UCSD-AML1 (cell line): ENCODE data around the gene EXD3.
A peak's percentile ranks its signal among the peaks of the same experiment; 100 is the strongest.
"Not testable (repeated sequence)": the region's sequence is repeated elsewhere in the genome, so short reads cannot be mapped to it uniquely, and the experiment has no call there.

Source experiments
- DNase-seq: peaks from one replicate; lab custom pipeline; 2025; ENCODE audit not compliant: unreplicated experiment; lab: John Stamatoyannopoulos, UW

Gene EXD3

DNA sequence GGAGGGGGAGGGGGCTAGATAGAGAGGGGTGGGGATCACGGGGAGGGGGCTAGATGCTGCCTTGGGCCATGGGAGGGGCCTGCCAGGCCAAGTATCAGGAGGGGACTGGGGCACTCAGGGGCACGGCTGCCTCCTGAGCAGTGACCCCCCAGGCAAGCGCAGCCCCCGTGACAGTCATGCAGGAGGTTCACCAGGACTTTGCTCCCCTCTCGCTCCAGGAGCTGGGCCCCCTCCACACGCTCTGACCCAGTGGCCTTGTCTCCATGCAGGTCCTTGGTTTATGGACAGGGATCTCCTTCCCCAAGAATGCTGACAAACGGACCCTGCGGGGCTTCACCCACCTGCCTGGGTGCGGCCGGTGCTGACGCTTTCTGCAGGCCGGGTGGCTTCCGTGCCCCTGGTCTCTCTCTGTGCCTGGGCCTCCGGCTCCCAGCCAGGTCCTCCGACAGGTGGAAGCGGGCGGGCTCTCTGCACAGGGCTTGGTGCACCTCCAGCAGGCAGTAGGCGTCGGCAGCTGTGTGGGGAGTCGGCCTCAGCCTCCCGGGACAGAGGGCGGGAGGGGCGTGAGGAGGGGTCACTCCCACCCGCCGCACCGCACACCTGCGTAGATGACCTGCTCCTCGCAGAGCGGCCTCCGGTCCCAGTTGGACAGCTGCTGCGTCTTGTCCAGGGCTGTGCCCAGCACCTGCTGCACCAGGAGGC is 74.0 kb downstream of the EXD3 start:
- DNase-seq, result no peak

DNA sequence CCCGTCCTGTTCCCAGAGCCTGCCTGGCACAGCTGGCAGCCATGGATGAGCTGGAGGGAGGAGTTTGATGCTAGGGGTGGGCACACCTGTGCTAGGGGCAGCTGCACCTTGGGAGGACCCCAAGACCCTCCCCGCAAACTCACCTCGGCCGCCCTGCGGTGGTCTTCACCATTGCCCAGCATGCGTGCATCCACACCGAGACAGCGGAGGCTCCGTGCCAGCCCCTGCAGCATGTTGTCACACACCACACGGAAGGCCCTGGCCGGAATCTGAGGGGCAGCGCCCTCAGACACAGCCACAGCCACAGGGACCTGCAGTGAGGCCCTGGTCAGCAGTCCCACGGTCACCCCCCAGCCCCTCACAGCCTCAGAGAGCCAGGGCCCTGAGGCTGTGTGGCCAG is 75.0 kb downstream of the EXD3 start:
- no peak for DNase-seq

DNA sequence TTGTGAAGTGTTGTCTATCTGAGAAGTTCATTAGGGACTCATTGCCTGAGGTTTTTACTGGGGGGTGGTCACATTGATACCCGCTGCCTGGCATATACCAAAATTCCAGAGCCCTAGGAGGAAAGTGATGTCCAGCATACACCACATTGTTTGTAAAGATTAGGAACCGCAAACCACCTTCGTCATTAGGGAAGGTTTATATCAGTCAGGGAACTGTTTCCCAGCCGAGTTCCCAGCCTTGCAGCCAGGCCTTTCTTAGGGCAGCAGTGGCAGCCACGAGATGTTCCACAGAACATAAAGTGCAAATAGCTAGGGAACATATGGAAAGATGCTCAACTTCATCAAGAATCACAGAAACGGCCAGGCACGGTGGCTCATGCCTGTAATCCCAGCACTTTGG is 80.5 kb downstream of the EXD3 start:
- DNase-seq, result no peak

DNA sequence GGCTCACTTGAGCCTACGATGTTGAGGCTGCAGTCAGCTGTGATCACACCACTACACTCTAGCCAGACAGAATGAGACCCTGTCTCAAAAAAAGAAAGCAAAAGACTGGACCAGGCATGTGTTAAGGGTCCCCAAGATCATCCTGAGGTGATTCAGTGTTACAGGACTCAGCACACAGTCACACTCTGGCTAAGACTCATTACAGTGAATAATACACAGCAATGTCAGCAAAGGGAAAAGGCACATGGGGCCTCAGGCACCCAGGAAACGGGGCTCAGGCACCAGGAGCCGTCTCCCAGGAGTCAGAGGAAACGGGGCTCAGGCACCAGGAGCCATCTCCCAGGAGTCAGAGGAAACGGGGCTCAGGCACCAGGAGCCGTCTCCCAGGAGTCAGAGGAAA is 81.7 kb downstream of the EXD3 start:
- no peak for DNase-seq

DNA sequence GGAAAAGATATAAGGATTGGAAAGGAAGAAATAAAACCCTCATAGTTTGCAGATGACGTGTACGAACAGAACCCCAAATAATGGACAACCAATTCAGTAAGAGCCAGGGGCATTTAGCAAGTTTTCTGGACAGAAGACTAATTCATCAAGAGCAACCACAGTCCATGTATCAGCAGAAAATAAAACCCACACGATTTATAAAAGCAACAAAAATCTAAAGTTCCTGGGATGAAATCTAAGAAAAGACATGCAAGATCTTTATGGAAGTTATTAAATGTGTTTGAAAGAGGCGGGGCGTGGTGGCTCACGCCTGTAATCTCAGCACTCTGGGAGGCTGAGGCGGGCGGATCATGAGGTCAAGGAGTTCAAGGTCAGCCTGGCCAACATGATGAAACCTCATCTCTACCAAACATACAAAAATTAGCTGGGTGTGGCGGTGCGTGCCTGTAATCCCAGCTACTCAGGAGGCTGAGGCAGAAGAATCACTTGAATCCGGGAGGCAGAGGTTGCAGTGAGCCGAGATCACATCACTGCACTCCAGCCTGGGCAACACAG is 83.0 kb downstream of the EXD3 start:
- DNase-seq, result not testable (repeated sequence)

DNA sequence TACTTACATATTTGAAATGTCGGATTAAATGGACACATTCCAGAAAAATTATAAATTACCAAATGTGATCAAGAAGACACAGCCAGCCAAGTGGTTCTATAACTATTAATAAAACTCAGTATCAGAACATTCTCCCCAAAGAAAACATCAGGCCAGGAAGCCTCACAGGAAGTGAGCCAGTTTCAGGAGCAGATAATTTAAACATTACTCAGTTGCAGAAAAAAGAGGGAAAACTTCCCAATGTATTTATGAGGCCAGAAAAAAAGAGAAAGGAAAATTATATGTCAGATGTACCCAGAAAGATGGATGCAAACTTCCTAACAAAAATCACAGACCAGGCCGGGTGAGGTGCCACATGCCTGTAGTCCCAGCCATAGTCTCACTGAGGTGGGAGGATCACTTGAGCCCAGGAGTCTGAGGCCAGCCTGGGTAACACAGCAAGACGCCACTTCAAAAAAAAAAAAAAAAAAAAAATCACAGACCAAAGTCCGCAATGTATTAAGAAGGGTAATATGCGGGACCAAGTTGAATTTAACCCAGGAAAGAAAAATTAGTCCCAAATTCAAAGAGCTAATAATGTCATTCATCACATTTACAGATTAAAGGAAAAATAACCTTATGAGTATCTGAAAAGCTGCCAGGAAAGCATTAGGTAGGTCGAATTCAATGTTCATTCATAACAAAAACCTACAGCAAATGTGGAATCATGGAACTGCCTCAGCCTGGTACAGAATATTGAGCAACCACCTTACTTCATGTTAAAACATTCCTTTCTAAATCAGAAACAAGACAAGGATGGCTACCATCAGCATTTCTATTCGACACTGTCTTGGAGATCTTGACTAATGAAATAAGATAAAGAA is 83.7 kb downstream of the EXD3 start:
- no peak for DNase-seq

DNA sequence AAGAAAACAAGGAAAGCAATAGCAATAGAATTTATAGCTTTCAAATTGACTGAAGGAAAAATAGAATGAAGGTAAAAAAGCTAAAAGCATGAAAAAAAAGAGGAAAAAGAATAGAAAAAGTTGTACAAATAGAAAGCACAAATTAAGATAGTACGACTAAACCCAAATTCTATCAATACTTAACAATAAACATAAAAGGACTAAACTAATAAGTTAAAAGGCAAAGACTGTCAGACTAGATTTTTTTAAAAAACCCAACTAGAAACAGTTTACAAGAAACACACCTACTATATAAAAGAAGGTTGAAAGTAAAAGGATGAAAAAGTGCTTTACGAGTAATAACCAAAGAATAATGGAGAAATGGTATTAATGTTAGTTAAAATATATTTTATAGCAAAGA is 86.2 kb downstream of the EXD3 start:
- DNase-seq, result no peak

DNA sequence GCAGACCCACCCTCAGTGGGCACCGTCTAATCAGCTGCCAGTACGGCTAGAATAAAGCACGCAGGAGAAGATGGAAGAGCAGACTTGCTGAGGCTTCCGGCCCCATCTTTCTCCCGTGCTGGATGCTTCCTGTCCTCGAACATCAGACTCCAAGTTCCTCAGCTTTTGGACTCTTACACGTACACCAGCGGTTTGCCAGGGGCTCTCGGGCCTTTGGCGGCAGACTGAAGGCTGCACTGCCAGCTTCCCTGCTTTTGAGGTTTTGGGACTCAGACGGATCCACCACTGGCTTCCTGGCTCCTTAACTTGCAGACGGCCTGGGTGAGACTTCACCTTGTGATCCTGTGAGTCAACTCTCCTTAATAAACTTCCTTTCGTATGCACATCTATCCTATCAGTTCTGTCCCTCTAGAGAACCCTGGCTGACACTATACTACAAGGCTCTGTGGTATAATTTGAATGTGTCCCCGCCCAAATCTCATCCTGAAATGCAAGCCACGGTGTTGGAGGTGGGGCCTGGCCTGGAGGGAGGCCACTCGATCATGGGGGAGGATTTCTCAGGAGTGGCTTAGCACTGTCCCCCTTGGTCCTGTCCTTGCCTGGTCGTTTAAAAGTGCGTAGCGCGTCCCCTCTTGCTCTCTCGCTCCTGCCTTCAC is 89.8 kb downstream of the EXD3 start:
- DNase-seq, result no peak

DNA sequence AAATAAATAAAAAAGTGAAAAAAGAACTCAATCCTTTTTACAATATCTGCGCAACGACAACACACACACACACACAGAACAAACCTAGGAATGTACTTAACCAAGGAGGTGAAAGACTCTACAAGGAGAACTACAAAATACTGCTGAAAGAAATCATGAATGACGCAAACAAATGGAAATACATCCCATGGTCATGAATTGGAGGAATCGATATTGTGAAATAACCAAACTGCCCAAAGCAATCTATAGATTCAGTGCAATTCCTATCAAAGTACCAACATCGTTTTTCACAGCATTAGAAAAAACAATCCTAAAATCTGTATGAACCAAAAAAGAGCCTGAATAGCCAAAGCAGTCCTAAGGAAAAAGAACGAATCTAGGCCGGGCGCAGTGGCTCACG is 91.0 kb downstream of the EXD3 start:
- DNase-seq, result no peak

DNA sequence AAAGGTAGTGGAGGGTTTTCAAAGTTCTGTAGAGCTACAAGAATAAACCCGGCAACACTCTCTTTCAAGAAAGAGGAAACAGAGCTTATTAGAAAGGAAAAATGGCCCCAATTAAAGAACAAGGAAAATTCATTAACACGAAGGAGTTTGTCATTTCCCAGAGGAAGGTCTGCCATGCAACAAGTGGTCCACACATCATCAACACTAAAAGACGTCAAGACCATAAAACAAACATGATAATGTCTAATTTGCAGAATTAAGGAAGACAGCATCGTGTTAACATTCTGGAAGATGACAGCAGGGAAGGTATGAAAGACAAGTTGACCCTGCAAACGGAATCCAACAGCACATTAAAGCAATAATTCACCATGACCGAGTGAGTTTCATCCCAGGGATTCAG is 92.3 kb downstream of the EXD3 start:
- DNase-seq, result no peak

DNA sequence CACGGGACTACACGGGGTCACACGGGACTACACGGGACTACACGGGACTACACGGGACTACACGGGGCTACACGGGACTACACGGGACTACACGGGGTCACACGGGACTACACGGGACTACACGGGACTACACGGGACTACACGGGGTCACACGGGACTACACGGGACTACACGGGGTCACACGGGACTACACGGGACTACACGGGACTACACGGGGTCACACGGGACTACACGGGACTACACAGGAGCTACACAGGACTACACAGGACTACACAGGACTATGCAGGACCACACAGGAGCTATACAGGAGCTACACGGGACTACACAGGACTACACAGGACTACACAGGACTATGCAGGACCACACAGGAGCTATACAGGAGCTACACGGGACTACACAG is 93.4 kb downstream of the EXD3 start:
- DNase-seq, result not testable (repeated sequence)

DNA sequence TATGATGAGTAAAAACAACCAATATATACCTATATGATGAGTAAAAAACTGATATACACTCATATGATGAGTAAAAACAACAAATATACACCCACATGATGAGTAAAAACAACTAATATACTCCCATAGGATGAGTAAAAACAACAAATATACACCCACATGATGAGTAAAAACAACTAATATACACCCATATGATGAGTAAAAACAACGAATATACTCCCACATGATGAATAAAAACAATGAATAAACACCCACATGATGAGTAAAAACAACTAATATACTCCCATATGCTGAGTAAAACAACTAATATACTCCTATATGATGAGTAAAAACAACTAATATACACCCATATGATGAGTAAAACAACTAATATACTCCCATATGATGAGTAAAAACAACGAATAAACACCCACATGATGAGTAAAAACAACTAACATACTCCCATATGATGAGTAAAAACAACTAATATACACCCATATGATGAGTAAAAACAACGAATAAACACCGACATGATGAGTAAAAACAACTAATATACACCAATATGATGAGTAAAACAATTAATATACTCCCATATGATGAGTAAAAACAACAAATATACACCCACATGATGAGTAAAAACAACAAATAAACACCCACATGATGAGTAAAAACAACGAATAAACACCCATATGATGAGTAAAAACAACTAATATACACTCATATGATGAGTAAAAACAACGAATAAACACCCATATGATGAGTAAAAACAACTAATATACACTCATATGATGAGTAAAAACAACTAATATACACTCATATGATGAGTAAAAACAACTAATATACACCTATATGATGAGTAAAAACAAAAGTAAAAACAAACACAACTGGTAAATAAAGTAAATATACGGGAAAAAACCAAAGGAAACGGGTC is 95.1 kb downstream of the EXD3 start:
- DNase-seq, result not testable (repeated sequence)

DNA sequence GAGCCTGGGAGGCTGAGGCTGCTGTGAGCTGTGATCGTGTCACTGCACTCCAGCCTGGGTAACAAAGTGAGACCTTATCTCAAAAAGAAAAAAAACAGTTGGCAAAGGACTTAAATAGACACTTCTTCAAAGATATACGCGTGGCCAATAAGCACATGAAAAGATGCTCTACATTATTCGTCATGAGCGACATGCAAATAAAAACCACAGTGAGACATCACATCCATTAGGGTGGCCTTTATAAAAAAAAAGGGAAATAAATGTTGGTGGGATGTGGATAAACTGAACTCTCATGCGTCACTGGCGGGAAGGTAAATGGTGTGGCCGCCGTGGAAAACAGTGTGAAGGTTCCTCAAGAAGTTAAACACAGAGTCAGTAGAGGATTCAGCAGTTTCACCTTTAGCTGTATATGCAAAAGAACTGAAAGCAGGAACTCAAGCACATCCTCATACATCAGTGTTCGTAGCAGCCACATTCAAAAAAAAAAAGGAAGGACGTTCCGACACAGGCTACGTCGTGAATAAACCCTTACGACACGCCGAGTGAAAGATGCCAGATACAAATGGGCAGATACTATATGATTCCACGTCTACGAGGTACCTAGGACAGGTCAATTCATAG is 96.4 kb downstream of the EXD3 start:
- no peak for DNase-seq

DNA sequence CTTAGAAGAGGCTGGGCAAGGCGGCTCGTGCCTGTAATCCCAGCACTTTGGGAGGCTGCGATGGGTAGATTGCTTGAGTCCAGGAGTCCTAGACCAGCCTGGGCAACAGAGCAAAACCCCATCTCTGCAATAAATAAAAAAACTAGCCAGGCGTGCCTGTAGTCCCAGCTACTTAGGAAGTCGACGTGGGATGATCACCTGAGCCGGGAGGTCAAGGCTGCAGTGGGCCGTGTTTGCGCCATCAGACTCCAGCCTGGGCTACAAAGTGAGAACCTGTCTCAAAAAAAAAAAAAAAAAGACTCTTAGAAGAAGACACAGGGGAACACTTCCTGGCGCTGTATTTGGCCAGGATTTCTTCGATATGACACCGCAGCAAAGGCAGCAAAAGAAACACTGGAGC is 97.2 kb downstream of the EXD3 start:
- no peak for DNase-seq

DNA sequence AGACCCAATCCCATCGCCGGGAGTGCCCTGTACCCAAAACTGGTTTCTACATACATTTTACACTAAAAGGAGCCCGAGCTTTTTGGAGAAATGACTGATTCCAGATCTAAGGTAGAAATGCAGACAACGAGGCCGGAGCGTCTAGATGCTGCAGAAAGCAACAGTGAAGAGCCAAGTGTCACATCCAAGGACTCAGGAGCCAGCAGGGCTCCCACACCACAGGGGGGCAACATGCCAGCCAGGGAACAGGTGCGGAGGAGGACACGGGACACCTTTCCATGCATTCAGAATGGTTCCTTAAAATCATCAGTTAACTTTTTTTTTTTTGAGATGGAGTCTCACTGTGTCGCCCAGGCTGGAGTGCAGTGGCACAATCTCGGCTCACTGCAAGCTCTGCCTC is 97.8 kb downstream of the EXD3 start:
- DNase-seq, result no peak

DNA sequence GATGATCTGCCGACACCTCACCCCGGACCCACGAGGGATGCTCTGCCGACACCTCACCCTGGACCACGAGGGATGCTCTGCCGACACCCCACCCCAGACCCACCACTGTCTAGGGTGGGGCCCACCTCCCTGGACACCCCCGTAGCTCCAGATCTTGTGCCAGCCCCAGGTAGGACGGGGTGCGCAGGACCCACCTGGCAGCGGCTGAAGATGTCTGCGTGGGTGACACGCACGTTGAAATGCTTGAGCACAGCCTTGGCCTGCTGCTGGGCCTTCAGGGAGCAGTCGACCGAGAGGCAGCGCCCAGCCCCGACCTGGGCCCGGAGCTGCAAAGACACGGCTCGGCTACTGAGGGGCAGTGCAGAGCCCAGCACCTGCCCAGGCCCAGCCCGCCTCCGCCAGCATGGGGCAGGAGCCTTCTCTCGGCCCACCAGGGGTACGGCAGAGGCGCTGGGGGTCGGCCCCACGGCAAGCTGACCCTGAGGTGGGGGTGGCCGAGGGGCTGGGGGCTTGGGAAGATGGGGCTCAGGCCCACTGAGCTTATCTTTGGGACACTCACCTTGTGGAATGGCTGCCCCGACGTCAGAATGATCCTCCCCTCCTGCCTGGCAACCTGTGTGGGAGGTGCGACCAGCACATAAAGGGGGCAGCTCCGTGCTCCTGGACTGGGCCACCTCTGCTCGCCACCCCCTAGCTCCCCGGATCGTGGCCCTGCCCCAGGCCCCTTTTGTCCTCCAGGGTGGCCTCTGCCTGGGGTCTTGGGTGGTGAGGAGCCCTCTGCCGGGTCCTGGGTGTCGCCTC is 99.2 kb downstream of the EXD3 start:
- DNase-seq, result no peak

DNA sequence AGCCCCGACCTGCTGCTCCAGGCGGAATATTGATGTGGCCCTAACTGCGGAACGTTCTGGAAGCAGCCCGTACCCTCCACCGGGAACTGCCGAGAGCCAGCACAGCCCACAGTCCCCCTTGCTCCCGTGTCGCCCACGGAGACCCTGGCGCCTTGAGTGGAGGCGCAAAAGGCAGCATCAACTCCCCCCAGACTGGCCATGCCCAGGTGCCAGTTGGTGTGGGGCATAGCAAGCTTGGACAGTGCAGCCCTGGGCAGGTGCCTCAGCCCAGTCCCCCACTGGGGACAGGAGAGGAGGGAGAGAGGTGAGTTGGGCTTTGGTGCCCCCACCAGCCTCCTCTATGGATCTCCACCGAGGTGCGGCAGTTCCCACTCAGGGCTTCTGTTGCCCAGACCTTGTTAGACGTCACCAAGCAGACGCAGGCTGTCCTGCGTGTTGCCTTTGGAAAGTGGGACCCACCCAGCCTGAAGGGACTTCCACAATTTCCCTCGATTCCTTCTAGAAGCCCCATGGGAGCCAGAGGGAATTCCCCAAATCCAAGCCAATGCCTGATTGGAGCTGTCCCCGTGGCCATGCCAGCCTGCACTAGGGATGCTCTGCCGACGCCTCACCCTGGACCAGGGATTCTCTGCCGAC is 101.1 kb downstream of the EXD3 start:
- no peak for DNase-seq

DNA sequence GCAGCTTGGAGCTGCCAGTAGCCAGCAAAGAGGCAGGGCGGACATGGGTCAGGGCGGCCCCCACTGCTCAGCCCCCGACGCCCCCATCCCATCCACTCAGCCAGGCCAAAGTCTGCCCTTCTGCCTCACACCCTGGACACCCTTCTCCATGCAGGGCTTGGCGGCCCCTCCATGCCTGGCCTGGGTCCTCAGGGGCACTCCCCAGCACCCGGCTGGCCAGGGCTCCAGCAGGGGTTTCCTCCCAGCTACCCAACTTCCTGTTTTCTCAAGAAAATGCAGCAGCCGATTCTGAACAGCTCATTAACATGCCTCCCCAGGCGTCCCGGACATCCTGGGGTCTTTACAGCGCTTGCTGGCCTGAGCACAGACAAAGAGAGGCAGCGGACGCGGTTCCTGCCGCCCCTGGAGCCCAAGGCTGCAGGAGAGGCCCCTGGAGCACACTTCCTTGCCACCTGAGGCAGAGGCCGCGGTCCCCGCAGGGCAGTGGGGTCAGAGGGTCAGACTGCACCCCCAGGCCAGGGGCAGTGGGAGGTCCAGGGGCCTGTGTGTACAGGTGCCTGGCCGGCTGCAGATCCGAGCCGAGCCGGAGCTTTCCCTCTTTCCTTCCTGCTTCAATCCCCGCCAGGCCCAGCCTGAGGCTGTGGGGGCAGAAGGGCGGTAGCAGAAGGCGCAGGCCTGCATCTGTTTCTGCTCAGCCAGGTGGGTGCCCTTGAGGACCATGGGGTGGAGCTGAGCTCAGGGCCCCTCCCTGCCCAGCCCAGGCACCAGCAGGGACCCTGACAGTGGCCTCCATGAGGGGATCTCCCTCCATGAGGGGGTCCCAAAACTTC is 102.2 kb downstream of the EXD3 start:
- peak; percentile 83 for DNase-seq
